Stimulated activated CD4-positive, alpha-beta T cell treated with anti-CD3 and anti-CD28 coated beads, TNF-alpha, amount 100 ng/mL, for 24 hours (primary cell): ENCODE measurements around the gene ACAD8.

Experiments
- DNase-seq, 3 experiments: peaks; one replicate each; pipeline ENCODE4 v3.0.0-alpha.2; 2020; ENCODE audit warnings: low read depth in 3 of 3

ACAD8 gene

DNA sequence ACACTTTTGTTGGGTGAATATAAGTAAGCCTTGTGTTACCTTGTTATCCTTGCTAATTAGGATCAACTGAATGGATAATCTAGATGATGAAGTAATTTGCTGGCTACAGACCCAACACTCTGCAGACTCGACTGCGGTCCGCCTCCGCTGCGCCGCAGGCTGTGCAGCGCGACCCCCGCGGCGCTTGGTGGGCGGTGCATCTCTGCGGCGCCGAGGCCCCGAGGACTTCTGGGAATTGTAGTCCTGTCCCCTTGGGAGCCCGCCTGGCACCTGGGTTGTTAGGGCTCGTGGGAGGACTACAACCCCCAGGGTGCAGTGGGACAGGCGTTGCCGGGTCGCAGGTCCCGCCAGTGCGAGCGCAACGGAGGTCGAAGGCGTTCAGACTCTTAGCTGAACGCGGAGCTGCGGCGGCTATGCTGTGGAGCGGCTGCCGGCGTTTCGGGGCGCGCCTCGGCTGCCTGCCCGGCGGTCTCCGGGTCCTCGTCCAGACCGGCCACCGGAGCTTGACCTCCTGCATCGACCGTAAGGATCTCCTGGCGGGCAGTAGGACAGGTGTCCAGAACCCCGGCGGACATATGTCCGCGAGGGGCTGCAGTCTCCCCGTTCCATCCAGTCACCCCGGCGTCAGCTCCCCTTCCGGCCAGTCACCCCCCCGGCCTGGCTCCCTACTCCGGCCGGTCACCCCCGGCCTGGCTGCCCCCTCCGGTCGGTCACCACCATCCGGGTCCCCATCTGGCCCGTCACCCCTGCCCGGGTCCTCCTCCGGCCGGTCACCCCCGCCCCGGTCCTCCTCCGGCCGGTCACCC is at the start of gene ACAD8, which contains the start of gene THYN1:
ACAD8 (plus strand) TSS at position 381 of the 806 bp plus-strand sequence; CDS start at position 414, 33 bp downstream.
THYN1 (minus strand) TSS at position 165 of the 806 bp plus-strand sequence. CDS start 470 bp downstream, outside the sequence.
- peak; percentile 88 to 94 (median 91) for DNase-seq

DNA sequence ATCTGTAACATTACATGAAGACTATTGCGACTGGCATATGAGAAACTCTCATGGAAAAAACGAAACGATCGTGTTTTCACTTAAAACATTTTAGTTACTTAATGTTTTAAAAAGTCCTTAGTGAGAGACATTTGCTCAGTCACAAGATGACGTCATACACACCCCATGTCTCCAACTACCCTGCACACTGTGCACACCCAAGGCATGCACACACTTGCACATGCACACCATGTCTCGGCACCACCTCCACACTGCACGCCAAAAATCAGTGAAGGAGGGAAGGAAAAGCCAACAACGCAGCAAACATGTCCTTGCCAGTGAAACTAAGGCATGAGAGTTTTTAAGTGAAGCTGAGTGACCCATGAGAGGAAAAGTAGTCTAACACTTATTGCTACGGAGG is 47.6 kb upstream of the ACAD8 start:
- no peak for DNase-seq

DNA sequence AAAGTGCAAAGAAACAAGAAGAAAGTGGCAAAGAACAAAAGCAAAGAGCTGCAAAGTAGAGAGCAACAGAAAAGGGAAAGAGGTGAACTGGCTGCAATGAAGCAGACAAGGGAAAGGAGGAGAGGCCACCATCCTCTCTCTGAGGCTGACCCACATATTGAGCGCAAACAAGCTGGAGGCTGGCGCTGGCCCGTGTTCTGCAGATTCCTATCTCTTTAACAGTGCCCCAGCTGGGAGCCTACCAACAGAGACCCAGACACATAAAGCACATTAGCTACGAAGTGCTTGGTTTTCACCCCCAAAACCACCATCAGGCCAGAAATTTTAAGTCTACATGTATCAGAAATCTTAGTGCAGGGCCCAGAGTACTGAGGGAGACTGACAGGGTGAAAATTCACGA is 47.2 kb upstream of the ACAD8 start:
- no peak for DNase-seq

DNA sequence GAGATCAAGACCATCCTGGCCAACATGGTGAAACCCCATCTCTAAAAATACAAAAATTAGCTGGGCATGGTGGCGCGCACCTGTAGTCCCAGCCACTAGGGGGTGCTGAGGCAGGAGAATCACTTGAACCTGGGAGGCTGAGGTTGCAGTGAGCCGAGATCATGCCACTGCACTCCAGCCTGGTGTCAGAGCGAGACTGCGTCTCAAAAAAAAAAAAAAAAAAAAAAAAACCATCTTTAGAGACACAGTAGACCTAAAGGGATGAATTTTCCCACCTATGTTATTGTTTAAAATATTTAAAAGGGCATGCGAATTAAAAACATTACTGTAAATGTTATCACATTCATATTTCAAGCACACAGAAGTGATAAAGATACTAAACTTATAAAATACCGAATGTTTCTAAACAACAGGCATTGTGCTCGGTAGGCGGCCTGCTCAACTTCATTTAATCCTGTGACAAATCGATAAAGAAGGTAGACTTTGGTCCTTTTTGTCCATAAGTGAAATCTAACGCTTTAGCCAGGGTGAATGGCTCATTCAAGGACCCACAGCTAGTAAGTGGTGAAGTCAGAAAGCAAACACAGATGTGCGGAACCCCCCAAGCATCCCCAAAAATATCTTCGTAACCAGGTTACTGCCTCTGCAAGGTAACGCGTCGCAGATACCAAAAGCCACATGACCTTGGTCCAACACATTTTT is 45.7 kb upstream of the ACAD8 start:
- DNase-seq = peak; percentile 32 to 54 (median 42)

DNA sequence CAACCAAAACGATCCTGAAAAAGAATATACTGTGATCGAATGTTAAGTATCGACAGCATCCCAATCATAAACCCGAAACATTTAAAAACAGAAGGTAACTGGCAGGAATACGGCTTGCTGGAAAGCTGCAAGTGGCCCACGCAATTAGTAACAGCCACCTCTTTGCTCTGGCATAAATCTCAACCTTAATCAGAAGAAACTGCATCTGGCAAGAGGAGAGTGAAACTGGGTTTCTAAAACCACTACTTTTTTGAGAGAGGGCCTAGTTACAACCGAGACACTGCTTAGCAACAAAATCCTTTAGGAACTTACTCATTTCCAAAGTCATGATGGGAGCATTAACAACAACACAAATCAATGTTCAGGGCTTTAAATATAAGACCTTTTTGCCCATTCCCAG is 37.5 kb upstream of the ACAD8 start:
- DNase-seq = no peak

DNA sequence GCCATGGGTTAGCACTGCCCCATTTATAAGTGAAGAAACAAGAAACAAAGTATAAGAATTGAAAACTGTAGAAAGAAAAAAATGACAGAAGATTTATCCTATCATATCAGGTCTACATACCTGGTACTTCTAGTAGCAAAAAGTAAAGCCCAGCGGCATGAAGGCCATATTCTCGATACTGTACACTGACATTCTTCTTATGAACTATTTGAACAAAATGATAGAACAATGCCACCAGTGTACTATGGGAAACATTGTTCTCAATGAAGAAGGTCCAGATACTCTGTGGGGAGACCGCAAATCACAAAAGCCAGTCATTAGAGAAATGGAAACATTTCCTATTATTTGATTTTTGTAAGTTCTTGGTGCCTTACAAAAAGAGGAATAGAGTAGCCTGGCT is 36.6 kb upstream of the ACAD8 start:
- DNase-seq = no peak

DNA sequence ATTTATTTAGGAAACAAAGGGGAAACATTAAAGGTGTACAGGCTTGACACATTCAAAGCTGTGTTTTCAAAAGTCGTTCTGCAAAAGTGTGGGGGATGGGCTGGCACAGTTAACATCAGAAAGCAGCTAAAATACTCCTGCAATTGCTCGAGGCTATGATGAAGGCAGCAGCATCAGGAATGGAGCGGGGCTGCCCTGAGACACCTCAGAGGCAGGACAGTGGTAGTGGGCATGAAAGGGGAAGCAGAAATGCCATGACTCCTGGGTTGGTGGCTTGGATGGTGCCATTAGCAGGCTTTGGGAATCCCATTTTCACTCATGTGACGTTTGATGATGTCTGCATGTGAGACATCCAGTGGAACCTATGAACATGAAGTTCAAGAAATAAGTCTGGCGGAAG is 30.2 kb upstream of the ACAD8 start:
- no peak for DNase-seq

DNA sequence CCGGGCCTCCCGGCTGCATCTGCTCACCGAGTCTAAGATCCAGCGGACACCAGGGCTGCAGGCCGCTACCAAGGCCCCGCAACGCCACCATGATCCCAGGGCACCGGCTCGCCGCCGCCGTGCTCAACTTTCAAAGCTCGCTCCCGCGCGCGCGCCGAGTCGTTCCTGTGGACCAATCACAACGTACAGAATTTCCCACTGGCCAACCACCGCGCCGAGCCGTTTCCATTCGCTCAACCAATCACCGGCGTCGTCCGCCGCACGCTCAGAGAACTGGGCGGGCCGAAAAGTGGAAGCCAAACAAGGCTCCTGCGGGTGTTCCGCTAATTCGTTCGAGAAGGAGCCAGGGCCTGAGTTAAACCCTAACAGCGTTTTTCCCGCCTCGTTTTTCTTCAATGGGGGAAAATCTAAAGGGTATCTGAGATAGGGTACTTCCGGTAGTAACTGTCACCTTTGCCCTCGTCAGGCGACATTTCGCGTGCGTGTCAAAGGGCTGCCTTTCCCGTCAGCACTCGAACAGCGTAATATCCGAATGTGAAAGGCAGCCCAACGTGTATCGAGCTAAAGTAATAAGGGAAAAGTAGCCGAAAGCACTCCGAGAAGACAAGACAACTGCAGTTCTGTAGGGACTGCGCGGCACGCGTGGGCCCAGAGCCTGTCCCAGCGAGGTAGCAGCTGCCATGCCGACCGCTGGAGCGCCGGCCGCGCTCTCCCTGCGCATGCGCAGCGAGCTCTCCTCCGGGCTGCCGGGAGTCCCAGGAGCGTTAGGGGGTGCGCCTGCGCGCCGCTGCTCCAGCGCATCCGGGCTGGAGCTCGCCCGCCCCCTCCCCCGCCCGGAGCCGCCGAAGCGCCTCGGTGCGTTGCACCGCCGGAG is 29.3 kb upstream of the ACAD8 start, which contains the start of the genes NCAPD3 and VPS26B:
NCAPD3 (minus strand) TSS at position 132 of the 874 bp plus-strand sequence; CDS start at position 91, 41 bp downstream.
VPS26B (plus strand) TSS at position 836 of the 874 bp plus-strand sequence. CDS start 452 bp downstream, outside the sequence.
- peak; percentile 94 to 97 (median 94) for DNase-seq

DNA sequence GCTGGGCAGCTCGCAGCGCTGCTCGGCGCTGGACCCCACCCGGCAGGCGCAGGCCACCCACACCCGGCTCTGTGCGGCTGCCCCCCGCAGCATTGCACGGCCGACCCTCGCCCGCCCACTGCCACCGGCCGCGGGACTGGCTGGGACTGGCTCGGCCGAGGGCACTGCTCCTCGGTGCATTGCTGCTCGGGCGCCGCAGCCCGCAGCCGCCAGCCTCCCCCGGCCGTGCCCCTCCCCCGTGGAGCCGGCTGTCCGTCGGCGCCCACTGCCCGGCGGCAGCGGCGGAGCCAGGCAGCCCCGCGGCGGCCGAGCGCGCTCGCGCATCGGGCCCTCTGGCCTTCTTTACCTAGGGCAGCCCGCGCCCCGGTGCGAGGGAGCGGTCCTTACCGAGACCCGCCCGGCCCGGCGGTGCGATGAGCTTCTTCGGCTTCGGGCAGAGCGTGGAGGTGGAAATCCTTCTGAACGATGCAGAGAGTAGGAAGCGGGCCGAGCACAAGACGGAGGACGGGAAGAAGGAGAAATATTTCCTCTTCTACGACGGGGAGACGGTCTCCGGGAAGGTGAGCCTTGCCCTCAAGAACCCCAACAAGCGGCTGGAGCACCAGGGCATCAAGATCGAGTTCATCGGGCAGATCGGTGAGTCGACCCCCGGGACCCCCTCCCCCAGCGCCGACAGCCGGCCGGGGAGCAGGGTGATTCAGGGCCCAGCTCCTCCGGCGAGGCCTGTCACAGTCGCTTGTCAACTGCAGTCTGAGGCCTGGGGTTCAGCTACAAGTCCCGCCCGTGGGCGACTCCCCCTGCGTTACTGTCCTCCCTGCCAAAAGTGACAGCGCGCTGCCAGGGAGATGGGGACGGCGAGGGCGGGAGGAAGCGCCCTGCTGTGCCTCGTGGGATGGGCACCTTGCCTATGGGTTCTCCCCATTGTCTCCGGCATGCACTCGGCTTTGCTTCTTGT is 28.4 kb upstream of the ACAD8 start:
- peak; percentile 37 to 64 (median 39) for DNase-seq

DNA sequence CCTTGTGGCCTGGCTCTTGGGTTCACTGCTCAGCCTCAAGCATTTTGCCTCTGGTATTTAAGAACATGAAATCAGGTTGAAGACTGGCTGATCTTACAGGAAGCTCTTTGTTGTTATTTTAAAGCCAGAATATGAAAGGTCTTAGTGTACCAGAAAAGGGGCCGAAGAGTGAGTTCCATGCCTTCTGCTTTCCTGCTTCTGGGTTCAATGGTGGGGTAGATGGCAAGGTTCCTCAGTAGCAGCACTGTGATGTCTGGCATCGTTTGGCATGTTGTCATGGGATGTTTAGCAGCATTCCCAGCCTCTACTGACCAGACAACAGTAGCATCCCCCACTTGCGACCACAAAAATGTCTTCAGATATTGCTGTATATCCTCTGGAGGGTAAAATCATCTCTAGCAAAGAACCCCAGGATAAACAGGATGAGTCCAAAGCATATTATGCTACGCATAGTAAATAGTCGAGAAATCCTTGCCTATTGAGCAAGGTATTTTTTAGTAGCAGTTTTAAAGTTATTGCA is 26.5 kb upstream of the ACAD8 start:
- DNase-seq = no peak

DNA sequence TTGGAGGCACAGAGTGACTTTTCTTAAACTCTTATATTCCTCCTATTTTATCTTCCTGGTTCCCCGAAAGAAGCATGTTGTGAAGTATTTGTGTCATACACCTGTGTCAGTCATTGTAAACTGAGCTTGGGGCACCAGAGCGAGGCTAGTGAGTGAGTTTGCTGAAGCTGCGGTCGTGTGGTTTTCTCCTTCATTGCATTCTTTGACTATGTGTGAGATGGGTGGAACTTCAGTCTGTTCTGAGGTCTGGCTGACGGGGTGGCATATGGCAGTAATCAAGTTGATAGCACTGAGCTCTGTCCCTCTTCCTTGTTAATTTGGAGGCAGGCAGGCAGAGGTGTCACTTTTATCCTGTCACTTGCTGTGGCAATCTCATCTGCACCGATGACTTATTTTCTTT is 24.7 kb upstream of the ACAD8 start:
- no peak for DNase-seq

DNA sequence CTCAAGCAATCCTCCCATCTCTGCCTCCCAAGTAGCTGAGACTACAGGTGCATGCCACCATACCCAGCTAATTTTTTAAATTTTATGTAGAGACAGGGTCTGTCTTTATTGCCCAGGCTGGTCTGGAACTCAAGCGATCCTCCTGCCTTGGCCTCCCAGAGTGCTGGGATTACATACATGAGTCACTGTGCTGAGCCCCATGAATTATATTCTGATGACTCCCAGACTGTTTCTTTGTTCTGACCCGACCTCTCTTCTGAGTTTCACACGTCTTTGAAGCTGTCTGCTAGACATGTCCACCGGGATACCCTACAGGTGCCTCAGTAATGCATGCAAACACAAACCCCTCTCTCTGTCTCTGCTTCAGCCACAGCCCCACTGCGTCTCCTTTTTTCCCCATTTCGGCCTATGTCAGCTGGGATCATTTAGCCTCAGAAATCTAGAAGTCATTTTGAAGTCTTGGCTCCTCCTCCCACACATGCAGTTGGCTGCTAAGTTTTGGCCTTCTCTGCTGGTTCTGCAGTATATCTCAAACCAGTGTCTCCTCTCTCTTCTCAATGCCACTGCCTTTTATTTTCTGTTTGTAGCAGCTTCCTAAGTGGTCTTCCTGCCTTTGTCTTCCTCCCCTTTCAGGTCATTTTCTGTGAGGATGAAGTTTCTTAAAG is 24.1 kb upstream of the ACAD8 start:
- DNase-seq = no peak

DNA sequence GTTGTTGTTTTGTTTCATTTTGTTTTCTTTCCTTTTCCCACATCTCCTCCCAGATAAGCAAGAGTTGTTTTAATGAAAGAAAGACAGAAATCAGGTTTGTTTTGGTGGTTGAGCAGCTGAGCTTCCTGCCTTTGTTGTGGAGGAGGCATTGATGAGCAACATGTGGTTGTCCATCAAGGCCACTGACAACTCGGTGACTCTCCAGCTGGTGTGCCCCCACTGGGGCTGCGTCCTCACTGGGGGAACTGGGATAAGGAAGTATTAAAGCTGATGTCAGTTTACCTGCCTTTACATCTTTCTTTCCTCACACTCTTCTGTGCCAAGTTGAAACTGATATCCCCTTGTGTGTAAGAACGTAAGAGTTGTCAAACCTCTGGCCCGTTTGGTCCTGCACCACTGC is 23.0 kb upstream of the ACAD8 start:
- no peak for DNase-seq

DNA sequence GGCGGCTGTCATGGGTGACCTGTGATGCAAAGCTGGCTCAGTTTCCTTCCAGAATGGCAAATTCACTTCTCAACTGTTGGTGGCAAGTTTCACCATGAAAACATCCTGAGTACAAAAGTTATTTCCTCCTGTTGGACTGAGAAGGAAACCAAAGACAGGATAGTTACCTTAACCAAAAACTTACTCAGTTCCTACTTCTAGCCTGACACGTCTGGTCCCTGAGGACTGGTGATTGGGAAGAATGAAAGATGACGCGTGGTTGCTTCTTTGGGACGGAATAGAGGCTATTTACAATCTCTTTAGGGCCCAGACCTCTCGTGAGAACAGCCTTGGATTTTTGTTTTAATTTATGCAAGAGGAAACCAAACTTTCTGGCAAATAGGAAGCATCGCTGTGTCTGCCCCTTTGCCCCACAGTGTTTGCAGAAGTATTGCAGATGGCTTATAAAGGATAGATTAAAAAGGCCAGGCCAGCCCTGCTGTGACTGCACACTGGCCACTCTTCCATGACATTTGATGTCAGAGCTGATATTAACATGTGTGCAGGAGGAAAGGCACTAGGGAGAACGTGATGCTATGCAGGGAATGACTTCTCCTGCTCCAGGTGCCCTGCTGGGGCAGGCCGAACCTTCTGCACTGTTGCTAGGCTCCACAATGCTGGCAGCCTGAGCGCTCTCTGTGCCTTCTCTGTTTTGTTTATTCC is 21.3 kb upstream of the ACAD8 start:
- no peak for DNase-seq

DNA sequence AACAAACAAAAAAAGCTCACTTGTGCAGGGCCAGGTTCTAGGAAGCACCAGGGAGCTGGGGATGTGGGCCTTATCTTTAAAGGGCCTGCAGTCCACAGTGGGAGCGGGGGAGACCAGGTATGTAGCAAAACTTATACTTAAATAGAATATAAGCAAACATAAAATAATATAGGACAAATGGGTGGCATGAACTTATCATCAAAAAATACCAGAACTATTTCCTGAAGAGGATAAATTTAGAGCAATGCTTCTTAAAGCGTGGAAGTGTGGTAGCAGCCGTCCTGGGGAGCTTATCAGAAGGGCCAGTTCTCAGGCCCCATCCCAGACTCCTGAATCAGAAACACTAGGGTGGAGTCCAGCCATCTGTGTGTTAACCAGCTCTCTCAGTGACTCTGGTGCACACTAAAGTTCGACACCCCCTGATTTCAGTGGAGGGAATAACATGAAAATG is 19.6 kb upstream of the ACAD8 start:
- no peak for DNase-seq

DNA sequence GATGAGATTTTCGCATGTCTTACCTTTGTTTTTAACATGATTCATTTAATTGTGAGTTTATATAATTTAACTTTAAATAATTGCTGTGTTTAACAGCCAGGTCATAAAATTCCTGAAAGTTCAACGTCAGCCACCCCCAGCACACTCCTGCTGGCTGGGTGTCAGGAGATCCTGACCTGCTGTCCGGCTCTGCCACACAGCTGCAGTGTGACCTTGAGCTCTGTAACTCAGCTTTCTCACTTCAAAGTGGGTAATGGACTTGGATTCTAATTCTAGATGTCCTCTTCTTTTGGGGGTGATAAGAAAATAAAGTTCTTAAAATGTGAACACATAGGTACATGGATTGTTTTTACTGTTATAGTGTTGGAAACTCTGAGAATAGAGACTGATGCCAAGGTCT is 18.0 kb upstream of the ACAD8 start:
- DNase-seq = no peak

DNA sequence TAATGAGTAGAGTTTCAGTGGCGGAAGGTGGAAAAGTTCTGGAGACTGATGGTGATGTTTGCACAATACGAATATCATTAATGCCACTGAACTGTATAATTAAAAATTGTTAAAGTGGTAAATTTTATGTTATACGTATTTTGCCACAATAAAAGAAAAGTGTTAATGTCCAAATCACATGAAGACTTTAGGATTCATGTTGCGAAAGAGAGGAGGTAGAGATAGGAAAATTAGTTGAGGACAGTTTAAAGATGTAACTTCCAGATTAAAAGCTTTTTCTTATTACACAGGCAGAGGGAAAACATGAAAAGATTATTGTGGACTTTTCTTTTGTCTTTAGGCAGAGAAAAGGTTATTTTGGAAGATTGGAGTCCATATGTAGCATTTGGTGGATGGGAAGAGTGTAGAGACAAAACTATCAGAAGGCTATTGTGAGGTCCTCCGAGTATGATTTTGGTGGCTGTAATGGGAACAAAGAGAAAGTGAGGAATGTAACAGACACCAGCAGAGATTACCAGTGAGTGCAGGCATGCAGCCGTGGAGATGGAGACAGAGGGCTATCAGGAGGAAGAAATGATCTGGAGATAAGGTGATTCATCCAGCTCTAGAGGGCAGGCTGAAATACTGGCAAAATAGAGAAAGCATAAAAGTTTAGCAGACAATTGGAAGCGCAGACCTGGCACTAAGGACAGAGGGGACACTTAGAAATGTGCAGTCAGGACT is 16.4 kb upstream of the ACAD8 start:
- DNase-seq = no peak

DNA sequence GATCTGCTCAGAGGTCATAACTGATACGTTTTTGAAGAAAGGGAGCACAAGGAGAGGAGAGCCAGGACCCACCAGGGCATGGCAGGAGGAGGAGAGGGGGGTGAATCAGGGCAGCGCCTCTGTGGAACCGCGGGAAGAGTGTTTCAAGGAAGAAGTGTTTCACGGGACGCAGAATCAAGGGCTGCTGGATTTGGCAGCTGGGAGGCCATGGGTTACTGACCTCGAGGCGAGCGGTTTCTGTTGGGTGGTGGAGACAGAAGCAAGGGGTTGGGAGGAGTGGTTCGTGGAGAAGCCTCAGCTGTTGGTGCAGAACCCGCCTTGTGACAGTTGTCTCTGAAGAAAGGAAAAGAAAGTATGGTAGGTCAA is 15.8 kb upstream of the ACAD8 start:
- DNase-seq = no peak

DNA sequence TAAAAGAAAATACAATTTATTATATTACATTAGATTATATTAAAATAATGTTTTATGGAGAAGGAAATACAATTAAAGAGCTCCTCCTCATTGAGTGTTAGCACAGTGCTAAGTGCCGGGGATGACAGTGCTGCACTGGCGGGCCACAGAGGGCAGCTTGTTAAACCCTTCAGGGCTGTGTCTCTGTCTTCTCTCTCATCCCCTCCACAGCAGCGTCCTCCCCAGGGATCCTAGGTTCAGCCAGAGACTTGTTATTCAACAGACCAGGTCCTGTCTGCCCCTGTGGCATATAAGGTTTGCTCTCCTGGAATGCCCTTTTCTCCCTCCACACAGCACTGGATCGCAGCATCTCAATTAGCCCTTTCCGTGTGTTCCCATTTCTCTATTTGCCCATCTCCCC is 14.4 kb upstream of the ACAD8 start:
- no peak for DNase-seq
